Neural progenitor cell (in vitro differentiated cells): ENCODE data around the gene TNNI2. TPM values are rescaled to one million over a fixed set of nuclear protein-coding genes. Genes with fewer than 3 reads are reported as not detected.
A peak's percentile ranks its signal among the peaks of the same experiment; 100 is the strongest.

Experiments used
- DNase-seq: peaks from one replicate; pipeline ENCODE4 v3.0.0-alpha.2; 2016; ENCODE audit warnings: low spot score
- H2AFZ ChIP-seq: fragments of 200-600 bp; sonication (generic); replicated peaks from 2 replicates; pipeline ENCODE4 v1.6.1; 2016; ENCODE audit warnings: antibody characterized with exemption
- H3F3A ChIP-seq: fragments of 200-600 bp; sonication (generic); 2 replicates; pipeline ENCODE4 v1.6.1; 2016; ENCODE audit warnings: antibody characterized with exemption, low read depth
- H3K27ac ChIP-seq: fragments of 200-600 bp; sonication (generic); 2 replicates; pipeline ENCODE4 v1.5.1; 2016; ENCODE audit warnings: mild to moderate bottlenecking
- H3K27me3 ChIP-seq: fragments of 200-600 bp; sonication (generic); 2 replicates; pipeline ENCODE4 v1.6.1; 2016; ENCODE audit warnings: mild to moderate bottlenecking, moderate library complexity
- H3K36me3 ChIP-seq: fragments of 200-600 bp; sonication (generic); 2 replicates; pipeline ENCODE4 v1.5.1; 2016
- H3K4me1 ChIP-seq: fragments of 200-600 bp; sonication (generic); 2 replicates; pipeline ENCODE4 v1.6.1; 2016; ENCODE audit warnings: mixed run types
- H3K4me2 ChIP-seq: fragments of 200-600 bp; sonication (generic); 2 replicates; pipeline ENCODE4 v1.6.1; 2016
- H3K4me3 ChIP-seq: fragments of 200-600 bp; sonication (generic); 2 replicates; pipeline ENCODE4 v1.5.1; 2016
- H3K79me2 ChIP-seq: fragments of 200-600 bp; sonication (generic); 2 replicates; pipeline ENCODE4 v1.6.1; 2016; ENCODE audit warnings: low read depth
- H3K9ac ChIP-seq: fragments of 200-600 bp; sonication (generic); 2 replicates; pipeline ENCODE4 v1.6.1; 2016
- H3K9me3 ChIP-seq: fragments of 200-600 bp; sonication (generic); 2 replicates; pipeline ENCODE4 v1.5.1; 2016; ENCODE audit warnings: low read depth
- H4K20me1 ChIP-seq: fragments of 200-600 bp; sonication (generic); 2 replicates; pipeline ENCODE4 v1.6.1; 2016; ENCODE audit warnings: low read depth
- H3K27ac Mint-ChIP-seq: 3 replicates; pipeline ENCODE4 v1.8.0; 2021; ENCODE audit warnings: mixed read lengths
- H3K27me3 Mint-ChIP-seq: 2 replicates; pipeline ENCODE4 v1.8.0; 2022; ENCODE audit warnings: low read depth, mild to moderate bottlenecking, inconsistent platforms, moderate library complexity, mixed read lengths; ENCODE audit not compliant: insufficient read depth
- H3K36me3 Mint-ChIP-seq: 3 replicates; pipeline ENCODE4 v1.8.0; 2021; ENCODE audit warnings: mixed read lengths
- H3K4me1 Mint-ChIP-seq: 3 replicates; pipeline ENCODE4 v1.8.0; 2021; ENCODE audit warnings: mixed read lengths
- H3K4me3 Mint-ChIP-seq: 3 replicates; pipeline ENCODE4 v1.8.0; 2021; ENCODE audit warnings: mild to moderate bottlenecking, moderate library complexity, mixed read lengths
- H3K9me3 Mint-ChIP-seq: 3 replicates; pipeline ENCODE4 v1.8.0; 2020; ENCODE audit warnings: mixed read lengths
- CTCF ChIP-seq: fragments of 200-600 bp; sonication (generic); IDR thresholded peaks from 2 replicates; pipeline ENCODE4 v1.5.1; 2017; ENCODE audit warnings: antibody characterized with exemption, mild to moderate bottlenecking
- EZH2 ChIP-seq: fragments of 200-600 bp; sonication (generic); IDR thresholded peaks from 2 replicates; pipeline ENCODE4 v1.6.1; 2017; ENCODE audit warnings: antibody characterized with exemption, mild to moderate bottlenecking, moderate library complexity
- EZH2phosphoT487 ChIP-seq: fragments of 200-600 bp; sonication (generic); IDR thresholded peaks from 2 replicates; pipeline ENCODE4 v1.6.1; 2017; ENCODE audit warnings: antibody characterized with exemption
- total RNA-seq: library from RNA; depleted of rRNA; stranded (reverse); fragments of >200 nt; gene quantifications from 2 replicates; pipeline ENCODE4 v1.2.3, GENCODE V29; 2015; ENCODE audit warnings: low replicate concordance

The TNNI2 gene
- total RNA-seq, 1 donor from 2014 or later: 2.6 TPM

- H4K20me1 ChIP-seq: no peaks in the 10 kb centered on the region
- H3K36me3 Mint-ChIP-seq: no peaks in the 10 kb centered on the region
- H3F3A ChIP-seq: no peaks in the 10 kb centered on the region
- H3K27ac Mint-ChIP-seq: no peak overlapping the region
- H3K27ac ChIP-seq: no peak overlapping the region
- no peak overlapping the region for H3K4me3 ChIP-seq
- H3K27me3 Mint-ChIP-seq: peaks cover 2% of the 10 kb centered on the region
- no peaks in the 10 kb centered on the region for H3K36me3 ChIP-seq
- H3K9ac ChIP-seq: no peak overlapping the region
- no peaks in the 10 kb centered on the region for H3K79me2 ChIP-seq
- H3K27me3 ChIP-seq: no peaks in the 10 kb centered on the region
- no peaks in the 10 kb centered on the region for H3K9me3 Mint-ChIP-seq
- no peak overlapping the region for H3K4me3 Mint-ChIP-seq
- peaks cover 11% of the 10 kb centered on the region for H3K4me1 ChIP-seq
- H2AFZ ChIP-seq: peak overlapping the region; percentile 72
- H3K4me2 ChIP-seq: no peak overlapping the region
- no peaks in the 10 kb centered on the region for H3K9me3 ChIP-seq
- H3K4me1 Mint-ChIP-seq: peaks cover 7% of the 10 kb centered on the region
- TF ChIP-seq CTCF: no peak
- TF ChIP-seq EZH2: no peak
- no peak for TF ChIP-seq EZH2phosphoT487
- DNase-seq: no peak
Measured at GRCh38 chr11:1838077-1838425, 730 bp upstream of the TNNI2 start.

GRCh38 chr11:1839204-1839923 lies 583 bp downstream of the TNNI2 start:
- no peak for DNase-seq
- Histone ChIP-seq H3K79me2 (no peaks in the 10 kb centered on the region), H3K36me3 (no peaks in the 10 kb centered on the region), H3K9ac (no peak overlapping the region), H3K27ac (no peak overlapping the region), H3K4me1 (peaks cover 5% of the 10 kb centered on the region), H3F3A (no peaks in the 10 kb centered on the region), H4K20me1 (no peaks in the 10 kb centered on the region), H3K9me3 (no peaks in the 10 kb centered on the region), H3K27me3 (no peaks in the 10 kb centered on the region), H2AFZ (no peak overlapping the region), H3K4me2 (no peak overlapping the region), H3K4me3 (no peak overlapping the region)
- Mint-ChIP-seq H3K36me3 (no peaks in the 10 kb centered on the region), H3K4me1 (peaks cover 5% of the 10 kb centered on the region), H3K27me3 (peaks cover 2% of the 10 kb centered on the region), H3K4me3 (no peak overlapping the region), H3K27ac (no peak overlapping the region), H3K9me3 (no peaks in the 10 kb centered on the region)
- no peak for TF ChIP-seq EZH2
- TF ChIP-seq EZH2phosphoT487: no peak
- no peak for TF ChIP-seq CTCF

GRCh38 chr11:1839924-1840779 lies 1.4 kb downstream of the TNNI2 start:
- H3K27me3 ChIP-seq: no peaks in the 10 kb centered on the region
- no peaks in the 10 kb centered on the region for H4K20me1 ChIP-seq
- H3K27ac Mint-ChIP-seq: no peak overlapping the region
- no peak overlapping the region for H3K4me2 ChIP-seq
- no peaks in the 10 kb centered on the region for H3K9me3 Mint-ChIP-seq
- no peak overlapping the region for H3K27ac ChIP-seq
- no peaks in the 10 kb centered on the region for H3K36me3 Mint-ChIP-seq
- TF ChIP-seq EZH2: no peak
- TF ChIP-seq CTCF: no peak
- no peak for TF ChIP-seq EZH2phosphoT487
- no peaks in the 10 kb centered on the region for H3K79me2 ChIP-seq
- DNase-seq: no peak
- H3K4me3 ChIP-seq: no peak overlapping the region
- H2AFZ ChIP-seq: no peak overlapping the region
- H3K36me3 ChIP-seq: no peaks in the 10 kb centered on the region
- H3K4me1 ChIP-seq: peaks cover 5% of the 10 kb centered on the region
- H3K27me3 Mint-ChIP-seq: no peaks in the 10 kb centered on the region
- no peak overlapping the region for H3K4me3 Mint-ChIP-seq
- no peaks in the 10 kb centered on the region for H3F3A ChIP-seq
- H3K9me3 ChIP-seq: no peaks in the 10 kb centered on the region
- H3K4me1 Mint-ChIP-seq: peaks cover 12% of the 10 kb centered on the region
- H3K9ac ChIP-seq: no peak overlapping the region
